GM18526 (cell line): ENCODE data around the gene FOXK1.

Experiments used
- POLR2A ChIP-seq: IDR thresholded peaks from 3 replicates; pipeline ENCODE4 v1.6.1; 2011; ENCODE audit not compliant: insufficient read length; ENCODE audit errors: extremely low read depth

The FOXK1 gene

GRCh38 chr7:4687956-4688355 lies 5.9 kb downstream of the FOXK1 start:
- TF ChIP-seq POLR2A, result no peak

- no peak for TF ChIP-seq POLR2A
These were observed 7.1 kb downstream of the FOXK1 start for GRCh38 chr7:4689151-4689550.

GRCh38 chr7:4689668-4690067 lies 7.6 kb downstream of the FOXK1 start:
- TF ChIP-seq POLR2A, result no peak

- TF ChIP-seq POLR2A, result no peak
These were observed 9.1 kb downstream of the FOXK1 start for GRCh38 chr7:4690953-4691856.

- no peak for TF ChIP-seq POLR2A
These were observed 10.0 kb downstream of the FOXK1 start for GRCh38 chr7:4692055-4692454.

- TF ChIP-seq POLR2A, result no peak
These were observed 11.1 kb downstream of the FOXK1 start for GRCh38 chr7:4693152-4693551.

- no peak for TF ChIP-seq POLR2A
These were observed 11.7 kb downstream of the FOXK1 start for GRCh38 chr7:4693749-4694148.

GRCh38 chr7:4694305-4694704 lies 12.2 kb downstream of the FOXK1 start:
- no peak for TF ChIP-seq POLR2A

GRCh38 chr7:4698707-4699275 lies 16.7 kb downstream of the FOXK1 start:
- TF ChIP-seq POLR2A, result no peak

- TF ChIP-seq POLR2A, result no peak
These were observed 17.7 kb downstream of the FOXK1 start for GRCh38 chr7:4699841-4700240.

- TF ChIP-seq POLR2A, result no peak
These were observed 18.6 kb downstream of the FOXK1 start for GRCh38 chr7:4700577-4701235.

GRCh38 chr7:4702961-4703512 lies 20.9 kb downstream of the FOXK1 start:
- TF ChIP-seq POLR2A, result no peak

- no peak for TF ChIP-seq POLR2A
These were observed 21.4 kb downstream of the FOXK1 start for GRCh38 chr7:4703532-4703931.

GRCh38 chr7:4706384-4707216 lies 24.5 kb downstream of the FOXK1 start:
- TF ChIP-seq POLR2A, result no peak

- no peak for TF ChIP-seq POLR2A
These were observed 25.2 kb downstream of the FOXK1 start for GRCh38 chr7:4707217-4707741.
